Omental fat pad (tissue), 4 donors: ENCODE measurements around the gene PTPRC. TPM values are rescaled to one million over a fixed set of nuclear protein-coding genes. Genes with fewer than 3 reads are reported as not detected.

Source experiments
- ATAC-seq: fragments of 150-250 bp; one replicate; pipeline ENCODE4 v1.9.1; 2016; ENCODE audit warnings: mild to moderate bottlenecking, moderate library complexity; ENCODE audit not compliant: low FRiP score
- DNase-seq: peaks from one replicate; pipeline ENCODE4 v3.0.0-alpha.2; 2019; ENCODE audit warnings: low spot score
- CTCF ChIP-seq, 3 donors: fragments of 450-650 bp; IDR thresholded peaks; one replicate each; pipeline ENCODE4 v1.5.1; 2016 to 2017; ENCODE audit warnings: antibody characterized with exemption in 3 of 3, mild to moderate bottlenecking in 3 of 3, moderate library complexity in 2 of 3
- total RNA-seq, 4 donors: library from RNA; depleted of rRNA; stranded (reverse); fragments of >200 nt; gene quantifications; one replicate each; pipeline ENCODE4 v1.1.0, GENCODE V29; 2016

The PTPRC gene
- total RNA-seq, 4 donors from 2014 or later = 36.5 to 127 (median 67.1) TPM

GRCh38 chr1:198711837-198712236, 73.0 kb downstream of the PTPRC start:
- no peak for TF ChIP-seq CTCF (IDR thresholded peaks at IDR 0.05)
- no peak for ATAC-seq
- DNase-seq = no peak

GRCh38 chr1:198713081-198713480, 74.2 kb downstream of the PTPRC start:
- DNase-seq (no peak), ATAC-seq (peak; percentile 41)
- no peak for TF ChIP-seq CTCF (IDR thresholded peaks at IDR 0.05)

DNA sequence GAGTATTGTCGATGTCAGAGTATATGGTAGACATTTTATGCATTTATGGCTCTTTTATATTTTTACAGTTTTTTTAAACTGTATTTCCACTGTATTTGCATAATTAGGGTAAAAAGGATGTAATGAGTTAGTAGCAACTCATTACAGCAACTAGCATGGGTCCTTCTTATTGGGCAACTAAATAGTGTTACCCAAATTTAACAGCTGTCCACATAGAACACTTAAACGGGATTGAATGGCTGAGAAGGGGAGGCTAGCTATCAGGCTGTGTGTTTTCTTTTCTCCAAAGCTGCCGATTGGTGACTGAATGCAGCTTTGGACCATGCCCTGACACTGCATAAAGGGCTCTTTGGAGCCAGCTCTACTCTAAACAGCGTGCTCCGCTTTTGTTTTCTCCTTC, 75.4 kb downstream of the PTPRC start:
- no peak for ATAC-seq
- no peak for TF ChIP-seq CTCF (IDR thresholded peaks at IDR 0.05)
- DNase-seq = no peak

- DNase-seq (no peak), ATAC-seq (no peak)
- no peak for TF ChIP-seq CTCF (IDR thresholded peaks at IDR 0.05)
Observed at GRCh38 chr1:198716051-198716450, 77.2 kb downstream of the PTPRC start.

DNA sequence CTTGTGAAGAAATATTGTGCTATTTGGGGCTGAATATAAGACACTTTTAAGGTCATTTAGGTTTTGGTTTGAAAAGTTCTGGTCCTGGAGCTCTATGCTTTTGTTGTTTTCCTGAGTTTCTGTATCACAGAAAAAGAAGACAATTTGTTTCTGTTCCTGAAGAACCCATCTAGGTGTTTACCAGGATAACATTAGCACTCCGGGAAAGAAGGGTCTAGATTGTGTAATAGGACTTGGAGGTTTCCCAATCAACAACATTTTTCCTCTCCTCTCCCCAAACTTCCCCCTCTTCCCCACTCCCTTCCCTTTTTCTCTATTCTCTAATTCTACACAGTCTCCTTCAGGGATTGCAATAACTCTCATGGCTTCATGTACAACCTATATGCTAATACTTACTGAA, 78.7 kb downstream of the PTPRC start:
- no peak for TF ChIP-seq CTCF (IDR thresholded peaks at IDR 0.05)
- ATAC-seq (no peak), DNase-seq (no peak)

DNA sequence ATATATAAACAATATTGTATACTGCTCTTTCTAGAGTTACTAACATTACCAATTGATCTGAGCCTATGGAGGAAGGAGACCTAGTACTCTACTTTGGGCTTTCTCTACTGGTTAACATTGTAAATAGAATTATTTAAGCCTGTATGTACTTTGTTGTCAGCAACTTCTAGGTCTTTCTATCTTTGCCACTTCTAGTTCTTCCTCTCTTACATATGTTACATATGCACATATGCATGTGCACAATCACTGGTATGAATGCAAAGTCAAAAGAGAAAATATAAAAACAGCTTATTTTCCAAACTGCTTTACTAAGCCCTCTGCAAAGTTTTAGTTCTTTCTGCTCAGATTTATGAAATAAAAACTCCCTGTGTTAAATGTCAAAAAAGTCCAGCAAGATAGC, 84.3 kb downstream of the PTPRC start:
- ATAC-seq (no peak), DNase-seq (no peak)
- no peak for TF ChIP-seq CTCF (IDR thresholded peaks at IDR 0.05)

DNA sequence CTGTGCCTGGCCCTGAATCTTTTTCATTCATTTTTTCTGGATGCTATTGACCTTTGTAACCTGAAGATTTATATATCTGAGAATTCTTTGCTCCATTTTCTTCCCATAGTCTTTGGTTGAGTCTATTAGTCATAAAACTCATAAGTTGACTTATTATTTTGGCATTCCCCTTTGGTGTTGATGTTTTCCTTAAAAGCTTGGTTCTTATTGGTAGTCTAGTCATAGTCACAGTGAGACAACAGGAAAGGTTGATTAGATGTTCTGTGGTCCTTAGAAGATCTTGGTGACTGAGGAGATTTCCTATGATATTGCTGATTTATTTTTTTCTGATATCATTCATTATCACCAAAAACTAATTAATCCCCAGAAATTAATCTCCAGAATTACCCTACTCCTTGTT, 86.2 kb downstream of the PTPRC start:
- DNase-seq (no peak), ATAC-seq (no peak)
- TF ChIP-seq CTCF (IDR thresholded peaks at IDR 0.05) = no peak
